ENCODE data around the gene MAGI2.

GRCh38 chr7:78222001-78222751 lies 1231.3 kb downstream of the MAGI2 start:
- TF ChIP-seq CTCF (IDR thresholded peaks at IDR 0.05; ENCODE audit: insufficient read depth, low read length, poor library complexity, severe bottlenecking) = no peak
- TF ChIP-seq EZH2phosphoT487 (conservative IDR thresholded peaks at IDR 0.05; ENCODE audit: low read length) = no peak
